BLaER1 treated with 17β-estradiol and CSF1 and Interleukin-3, amounts not matched to agents 10 nM and 100 nM (cell line): ENCODE results near the gene RAB33B.
A peak's percentile ranks its signal among the peaks of the same experiment; 100 is the strongest.

Experiments
- H3K27ac ChIP-seq, 11 experiments: shearing (Covaris generic); formaldehyde crosslinking; 2 replicates each; pipeline ENCODE4 v1.8.1; 2022
- H3K27me3 ChIP-seq, 11 experiments: shearing (Covaris generic); formaldehyde crosslinking; 2 replicates each; pipeline ENCODE4 v1.8.1; 2022
- H3K36me3 ChIP-seq, 11 experiments: shearing (Covaris generic); formaldehyde crosslinking; 2 replicates each; pipeline ENCODE4 v1.8.1; 2022
- H3K4me1 ChIP-seq, 10 experiments: shearing (Covaris generic); formaldehyde crosslinking; 2 replicates each; pipeline ENCODE4 v1.8.1; 2022
- H3K4me2 ChIP-seq, 11 experiments: shearing (Covaris generic); formaldehyde crosslinking; 2 replicates each; pipeline ENCODE4 v1.8.1; 2022
- H3K4me3 ChIP-seq, 10 experiments: shearing (Covaris generic); formaldehyde crosslinking; 2 replicates each; pipeline ENCODE4 v1.8.1; 2022
- H3K9ac ChIP-seq, 11 experiments: shearing (Covaris generic); formaldehyde crosslinking; 2 replicates each; pipeline ENCODE4 v1.8.1; 2022
- H3K9me3 ChIP-seq, 11 experiments: shearing (Covaris generic); formaldehyde crosslinking; replicated peaks in 1 of 11; 2 replicates each; pipeline ENCODE4 v1.8.1; 2022
- H4K20me1 ChIP-seq, 11 experiments: shearing (Covaris generic); formaldehyde crosslinking; 2 replicates each; pipeline ENCODE4 v1.8.1; 2022
- Cebpa-rat ChIP-seq, 11 experiments: shearing (Covaris generic); IDR thresholded peaks; 2 replicates each; pipeline ENCODE4 v1.8.1; 2022

Gene RAB33B

GRCh38 chr4:139523076-139523475 is 69.2 kb downstream of the RAB33B start:
- Histone ChIP-seq H3K27me3 (no peaks in the 10 kb centered on the region), H3K36me3 (peaks cover 100% of the 10 kb centered on the region in 11 experiments)

GRCh38 chr4:139524062-139524631 is 70.2 kb downstream of the RAB33B start:
- H3K4me2 ChIP-seq = no peak overlapping the region
- 0 out of 22 replicates have a peak overlapping the region, but pooled peaks of 2 of the 11 experiments have one; percentile 3 to 16 for H3K27ac ChIP-seq
- H3K36me3 ChIP-seq = peaks cover 99 to 100% (median 100%) of the 10 kb centered on the region in 11 experiments
- H3K27me3 ChIP-seq = no peaks in the 10 kb centered on the region
- no peak overlapping the region for H3K4me3 ChIP-seq
- TF ChIP-seq Cebpa-rat (IDR thresholded peaks at IDR 0.05) = no peak
- H3K9ac ChIP-seq = no peak overlapping the region
- peaks cover 0 to 19% (median 12%) of the 10 kb centered on the region in 10 experiments; a peak in 16 of 20 replicates for H3K4me1 ChIP-seq
- peaks cover 0 to 49% (median 14%) of the 10 kb centered on the region in 11 experiments; a peak in 9 of 22 replicates for H4K20me1 ChIP-seq
- H3K9me3 ChIP-seq = no peaks in the 10 kb centered on the region

More at GRCh38 chr4:139523076-139523475, 69.2 kb downstream of the RAB33B start:
- H3K27ac ChIP-seq = no peak overlapping the region
- H3K9me3 ChIP-seq = no peaks in the 10 kb centered on the region
- H4K20me1 ChIP-seq = peaks cover 0 to 40% (median 8%) of the 10 kb centered on the region in 11 experiments; a peak in 9 of 22 replicates
- H3K4me2 ChIP-seq = no peak overlapping the region
- peaks cover 0 to 12% (median 1%) of the 10 kb centered on the region in 10 experiments; a peak in 6 of 20 replicates for H3K4me1 ChIP-seq
- no peak for TF ChIP-seq Cebpa-rat (IDR thresholded peaks at IDR 0.05)
- H3K4me3 ChIP-seq = no peak overlapping the region
- H3K9ac ChIP-seq = no peak overlapping the region

- Histone ChIP-seq H4K20me1 (peaks cover 0 to 49% (median 14%) of the 10 kb centered on the region in 11 experiments; a peak in 9 of 22 replicates), H3K4me1 (peaks cover 0 to 28% (median 20%) of the 10 kb centered on the region in 10 experiments; a peak in 16 of 20 replicates), H3K9ac (no peak overlapping the region), H3K4me3 (no peak overlapping the region), H3K36me3 (peaks cover 93 to 100% (median 99%) of the 10 kb centered on the region in 11 experiments), H3K27me3 (no peaks in the 10 kb centered on the region), H3K9me3 (no peaks in the 10 kb centered on the region), H3K4me2 (no peak overlapping the region), H3K27ac (no peak overlapping the region)
- no peak for TF ChIP-seq Cebpa-rat (IDR thresholded peaks at IDR 0.05)
Measured at GRCh38 chr4:139525414-139525813, 71.5 kb downstream of the RAB33B start.
